GM18867 (cell line): ENCODE results near the gene PHYKPL.
"Not testable (repeated sequence)": the region's sequence is repeated elsewhere in the genome, so short reads cannot be mapped to it uniquely, and the experiment has no call there.

Experiments
- ATAC-seq: cut with Tn5 transposase; IDR thresholded peaks from one replicate; pipeline ENCODE4 v1.9.1; 2021; ENCODE audit warnings: mild to moderate bottlenecking, moderate library complexity; ENCODE audit not compliant: unreplicated experiment

PHYKPL gene

DNA sequence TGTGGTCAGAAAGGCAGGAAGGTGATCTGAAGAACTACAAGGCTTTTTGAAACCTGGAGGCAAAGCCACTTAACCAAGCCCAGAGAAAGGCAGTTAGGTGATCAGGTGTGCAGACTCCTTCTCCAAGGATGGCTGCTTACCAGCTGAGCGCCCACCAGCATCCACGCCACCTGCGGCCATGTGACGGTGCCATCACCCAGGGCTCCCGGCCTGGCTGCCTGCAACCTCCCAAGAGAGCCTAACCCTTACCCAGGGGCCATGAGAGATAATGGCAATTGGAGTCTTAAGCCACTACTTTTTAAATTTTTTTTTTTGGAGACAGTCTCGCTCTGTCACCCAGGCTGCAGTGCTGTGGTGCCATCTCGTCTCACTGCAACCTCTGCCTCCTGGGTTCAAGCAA, 33.1 kb upstream of the PHYKPL start:
- no peak for ATAC-seq

DNA sequence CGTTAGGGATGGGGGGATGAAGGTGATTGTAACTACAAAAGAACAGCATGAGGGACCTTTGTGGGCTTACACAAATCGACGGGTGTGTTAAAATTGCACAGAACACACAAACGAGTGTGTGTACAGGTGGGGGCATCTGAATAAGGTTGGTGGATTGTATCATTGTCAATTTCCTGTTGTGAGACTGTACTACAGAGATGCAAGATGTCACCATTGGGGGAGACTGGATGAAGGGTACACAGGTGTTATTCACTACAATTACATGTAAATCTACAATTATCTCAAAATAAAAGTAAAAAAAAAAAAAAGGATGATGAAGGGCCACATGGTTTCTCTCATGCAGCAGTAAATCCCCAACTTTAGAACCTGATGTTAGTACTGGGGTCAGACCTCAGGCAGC, 31.4 kb upstream of the PHYKPL start:
- ATAC-seq, result no peak

DNA sequence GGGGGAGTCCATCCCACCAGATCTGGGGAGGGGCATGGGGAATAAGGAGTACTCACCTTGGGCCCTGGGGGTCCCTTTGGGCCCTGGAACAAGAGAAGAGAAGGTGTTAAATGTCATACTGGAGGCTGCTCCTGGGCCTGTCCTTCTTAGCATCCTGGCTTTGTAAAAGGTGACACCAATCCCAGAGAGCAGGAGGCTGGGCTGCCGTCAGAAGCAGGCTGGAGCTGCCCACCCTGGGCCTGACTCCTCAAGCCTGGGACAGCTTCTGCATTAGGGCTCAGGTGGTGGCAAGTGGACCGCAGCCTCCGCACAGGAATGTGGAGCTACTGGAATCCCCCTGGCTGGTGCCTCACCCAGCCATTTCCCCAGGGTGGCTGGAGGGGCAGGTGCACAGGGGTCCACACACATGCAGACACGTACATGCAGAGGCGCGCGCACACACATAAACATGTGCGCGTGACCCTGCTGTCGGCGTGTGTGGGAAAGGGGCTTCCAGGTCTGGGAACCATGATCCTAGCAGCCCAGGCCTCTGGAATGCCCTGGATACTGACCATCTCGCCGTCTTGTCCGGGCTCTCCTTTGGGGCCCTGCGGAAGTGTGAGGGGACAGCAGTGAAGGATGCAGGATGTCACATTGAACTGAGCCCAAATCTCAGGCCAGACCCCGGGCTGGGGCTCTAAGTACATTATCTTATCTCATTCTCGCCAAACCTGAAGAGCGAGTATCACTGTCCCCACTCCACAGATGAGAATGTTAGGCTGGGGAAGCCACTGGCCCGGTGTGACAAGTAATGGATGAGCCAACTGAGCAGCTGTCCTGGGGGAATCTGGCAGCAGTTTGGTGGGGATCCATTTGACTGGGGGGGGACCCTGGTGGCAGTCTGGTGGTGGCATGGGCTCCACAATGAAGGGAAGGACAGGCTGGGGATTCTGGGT, 29.3 kb upstream of the PHYKPL start:
- no peak for ATAC-seq

DNA sequence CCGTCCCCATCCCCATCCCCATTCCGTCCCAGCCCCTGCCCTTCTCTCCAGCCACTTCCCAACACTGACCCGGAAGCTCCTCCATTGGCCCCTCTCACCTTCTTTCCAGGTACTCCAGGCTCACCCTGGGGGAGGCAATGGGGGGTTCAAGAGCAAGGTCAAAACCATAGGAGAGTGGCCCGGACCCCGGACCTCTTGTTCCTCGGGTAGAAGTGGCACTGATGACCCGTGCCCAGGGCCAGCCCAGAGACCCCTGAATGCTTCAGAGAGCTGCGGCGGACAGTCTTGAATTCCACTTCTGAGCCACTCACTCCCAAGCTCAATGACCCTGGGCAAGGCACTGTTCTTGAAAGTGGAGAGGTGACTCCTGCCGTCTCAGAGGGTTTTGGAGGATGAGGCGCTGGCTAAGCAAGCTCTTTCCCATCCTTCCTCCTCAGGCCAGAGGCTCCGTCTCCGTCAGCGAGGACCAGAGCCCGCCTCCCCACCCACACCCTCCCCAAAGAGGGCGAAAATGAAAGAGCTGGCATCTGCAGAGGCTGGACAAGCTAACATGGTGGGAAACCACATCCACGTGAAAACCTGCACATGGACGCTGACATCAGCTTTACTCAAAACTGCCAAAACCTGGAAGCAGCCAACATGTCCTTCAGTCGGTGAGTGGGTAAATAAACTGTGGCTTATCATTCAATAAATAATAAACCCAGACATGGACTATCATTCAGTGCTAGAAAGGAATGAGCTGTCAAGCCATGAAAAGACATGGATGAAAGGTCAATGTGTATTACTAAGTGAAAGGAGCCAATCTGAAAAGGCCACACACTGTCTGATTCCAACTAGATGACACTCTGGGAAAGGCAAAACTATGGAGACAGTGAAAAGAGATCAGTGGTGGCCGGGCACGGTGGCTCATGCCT, 27.3 kb upstream of the PHYKPL start:
- ATAC-seq, result no peak

DNA sequence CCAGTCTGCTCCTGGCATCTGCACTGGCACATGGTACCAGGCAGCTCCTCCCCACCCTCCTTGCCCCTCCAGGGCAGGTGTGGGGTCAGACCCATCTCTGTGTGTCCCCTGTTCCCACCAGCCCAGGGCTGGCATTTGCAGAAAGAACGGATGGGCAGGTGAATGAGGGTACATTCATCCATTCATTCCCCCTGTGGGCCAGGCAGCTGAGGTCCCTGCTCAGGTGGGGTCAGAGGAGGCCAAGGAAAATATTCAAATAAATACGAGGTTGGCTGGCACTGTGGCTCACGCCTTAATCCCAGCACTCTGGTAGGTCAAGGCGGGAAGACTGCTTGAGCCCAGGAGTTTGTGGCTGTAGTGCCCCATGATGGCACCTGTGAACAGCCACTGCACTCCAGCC, 25.0 kb upstream of the PHYKPL start:
- ATAC-seq, result no peak

DNA sequence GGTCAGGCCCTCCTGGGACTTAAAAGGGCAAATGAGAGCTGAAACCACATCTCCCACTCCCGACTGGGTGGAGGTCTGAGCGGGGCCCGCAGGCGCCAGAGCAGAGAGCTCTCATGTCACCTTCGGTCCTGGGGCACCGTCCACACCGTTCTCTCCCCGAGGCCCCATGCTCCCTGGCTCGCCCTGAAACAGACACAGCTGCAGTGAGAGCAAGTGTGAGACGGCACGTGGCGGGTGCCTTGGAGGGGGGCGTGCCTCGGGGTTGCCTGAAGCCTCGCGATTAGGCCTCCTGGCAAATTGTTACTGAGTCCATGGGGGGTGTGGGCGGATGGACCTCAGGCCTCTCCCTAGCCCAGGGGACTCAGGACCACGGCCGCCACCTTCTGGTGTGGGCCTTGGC, 24.1 kb upstream of the PHYKPL start:
- ATAC-seq, result no peak

DNA sequence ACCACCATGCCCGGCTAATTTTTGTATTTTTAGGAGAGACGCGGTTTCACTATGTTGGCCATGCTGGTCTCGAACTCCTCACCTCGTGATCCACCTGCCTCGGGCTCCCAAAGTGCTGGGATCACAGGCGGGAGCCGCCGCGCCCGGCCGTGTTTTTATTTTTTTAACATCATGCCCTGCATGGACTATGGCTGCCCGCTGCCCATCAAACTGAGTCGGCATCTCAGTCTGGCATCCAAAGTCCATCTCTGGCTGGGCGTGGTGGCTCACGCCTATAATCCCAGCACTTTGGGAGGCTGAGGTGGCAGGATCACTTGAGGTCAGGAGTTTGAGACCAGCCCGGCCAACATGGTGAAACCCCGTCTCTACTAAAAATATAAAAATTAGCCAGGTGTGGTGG, 21.0 kb upstream of the PHYKPL start:
- ATAC-seq, result not testable (repeated sequence)

DNA sequence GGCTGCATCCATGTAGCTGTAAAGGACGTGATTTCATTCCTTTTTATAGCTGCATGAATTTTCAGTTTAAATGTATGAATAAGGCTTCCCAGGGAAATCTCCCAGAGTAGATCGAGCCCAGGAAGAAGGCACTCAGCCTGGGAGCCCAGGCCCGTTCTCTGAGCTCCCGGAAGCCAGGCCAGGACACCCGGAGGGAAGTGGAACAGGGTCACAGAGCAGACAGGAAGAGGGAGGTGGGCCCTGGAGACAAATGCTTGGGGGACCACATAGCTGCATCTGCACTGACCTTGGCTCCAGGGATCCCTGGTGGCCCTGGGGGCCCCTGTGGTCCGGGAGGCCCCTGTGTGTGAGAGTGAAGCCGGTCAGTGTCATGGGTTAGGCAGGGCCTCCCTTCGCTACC, 19.7 kb upstream of the PHYKPL start:
- ATAC-seq, result no peak

DNA sequence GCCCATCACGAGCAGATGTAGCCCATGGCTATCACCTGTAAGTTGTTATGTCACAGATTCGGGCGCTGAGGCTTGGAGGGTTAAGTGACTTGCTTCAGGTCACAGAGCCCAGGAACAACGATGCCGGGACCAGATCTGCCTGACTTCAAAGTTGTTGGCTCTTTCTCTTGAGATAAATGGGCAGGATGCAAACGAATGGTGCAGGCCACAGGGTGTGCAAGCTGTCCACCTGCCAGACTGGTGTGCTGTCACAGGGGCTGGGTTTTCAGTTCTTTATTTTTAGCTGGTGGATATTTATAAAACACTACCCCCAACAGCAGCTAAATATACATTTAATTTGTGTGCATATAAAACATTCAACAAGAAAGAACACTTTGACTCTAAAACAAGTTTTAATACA, 17.7 kb upstream of the PHYKPL start:
- ATAC-seq, result no peak

DNA sequence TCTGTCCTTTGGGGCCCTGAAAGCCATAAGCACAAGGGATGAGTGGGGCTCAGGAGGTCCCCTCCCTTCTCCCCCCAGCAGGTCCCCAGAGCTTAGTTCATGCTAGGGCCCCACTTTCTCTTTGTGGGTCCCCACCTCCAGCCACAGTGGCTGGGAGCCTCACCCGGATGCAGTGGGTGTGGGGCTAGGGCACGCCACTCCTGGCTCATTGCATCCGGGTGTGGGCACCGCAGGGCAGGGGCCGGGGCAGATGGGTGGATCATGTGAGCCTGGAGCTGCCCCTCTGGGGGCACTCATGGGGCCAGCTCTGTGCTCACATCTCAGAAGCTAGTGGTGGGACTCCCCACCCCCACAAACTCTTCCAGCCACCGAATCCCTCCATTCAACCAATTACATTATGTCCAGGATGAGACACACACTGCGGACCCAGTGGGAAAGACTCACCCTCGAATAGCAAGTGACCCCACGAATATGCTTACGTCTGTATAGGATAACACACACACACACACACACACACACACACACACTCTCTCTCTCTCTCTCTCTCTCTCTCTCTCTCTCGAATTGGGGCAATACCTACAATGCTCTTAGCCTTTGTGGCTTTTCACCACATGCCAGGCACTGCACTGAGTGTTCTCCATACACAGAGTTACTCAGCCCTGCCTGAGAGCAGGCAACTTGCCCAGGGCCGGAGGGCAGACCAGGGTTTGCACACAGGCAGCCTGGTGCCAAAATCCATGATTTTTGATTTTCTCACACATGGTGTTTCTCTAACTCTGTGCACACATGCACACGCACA, 16.8 kb upstream of the PHYKPL start:
- no peak for ATAC-seq

DNA sequence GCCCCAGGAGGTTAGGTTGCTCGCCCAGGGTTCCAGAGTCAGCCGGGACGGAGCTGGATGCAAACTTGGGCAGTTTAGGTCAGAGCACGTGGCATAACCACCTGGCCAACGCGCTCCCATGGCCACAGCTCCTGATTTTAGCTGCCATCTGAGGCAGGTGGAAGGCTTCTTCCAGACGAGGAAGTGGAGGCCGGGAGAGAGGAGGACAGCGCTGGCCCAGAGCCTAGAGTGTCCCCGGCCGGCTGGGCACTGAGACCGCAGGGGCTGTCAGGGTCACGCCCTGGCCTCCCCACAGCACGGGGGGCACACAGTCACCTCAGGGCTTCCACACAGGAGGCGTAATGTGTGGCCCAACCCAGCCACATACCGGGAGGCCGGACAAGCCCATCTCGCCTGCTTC, 16.1 kb upstream of the PHYKPL start:
- ATAC-seq, result no peak

DNA sequence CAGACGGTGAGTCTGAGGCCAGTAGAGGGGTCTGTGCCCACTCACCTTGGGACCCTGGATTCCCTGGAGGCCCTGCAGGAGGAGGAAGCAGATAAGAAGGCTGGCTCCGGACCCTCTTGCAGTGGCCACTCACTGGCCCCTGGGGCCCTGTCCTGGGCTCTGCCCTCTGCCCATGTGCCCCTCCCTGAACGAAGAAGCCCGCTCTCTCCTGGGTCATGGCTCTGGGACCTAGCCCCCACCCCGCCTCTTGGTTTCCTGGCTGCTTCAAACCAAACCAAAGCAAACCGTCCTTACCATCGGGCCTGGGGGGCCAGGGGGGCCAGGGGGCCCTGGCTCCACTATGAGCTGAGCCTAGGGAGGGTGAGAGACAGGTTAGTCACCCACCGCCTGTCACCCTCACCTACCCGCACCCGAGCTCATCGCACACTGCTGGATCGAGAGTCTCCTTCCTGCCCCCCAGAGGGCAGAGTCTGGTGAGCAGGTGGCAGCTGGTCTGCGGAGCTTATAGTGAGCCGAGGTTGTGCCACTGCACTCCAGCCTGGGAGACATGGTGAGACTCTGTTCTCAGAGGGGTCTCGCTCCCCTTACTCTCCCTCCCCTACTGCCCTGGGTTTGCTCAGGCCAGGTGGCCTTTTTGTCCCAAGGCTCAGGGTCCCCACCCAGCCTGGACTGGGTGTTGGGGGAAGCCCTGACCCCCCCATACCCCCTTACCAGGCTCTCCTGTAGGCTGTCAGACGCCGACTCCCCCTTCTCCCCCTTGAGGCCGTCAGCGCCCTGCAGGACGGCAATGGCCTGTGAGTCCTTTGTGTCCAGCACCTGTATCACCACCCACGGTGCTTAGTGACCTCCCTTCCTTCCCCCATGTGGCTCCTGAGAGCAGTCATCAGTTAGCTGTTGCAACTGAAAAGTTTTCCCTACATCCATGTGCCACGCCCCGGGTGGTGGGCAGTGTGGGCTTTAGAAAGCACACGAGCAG, 15.2 kb upstream of the PHYKPL start:
- ATAC-seq, result no peak

DNA sequence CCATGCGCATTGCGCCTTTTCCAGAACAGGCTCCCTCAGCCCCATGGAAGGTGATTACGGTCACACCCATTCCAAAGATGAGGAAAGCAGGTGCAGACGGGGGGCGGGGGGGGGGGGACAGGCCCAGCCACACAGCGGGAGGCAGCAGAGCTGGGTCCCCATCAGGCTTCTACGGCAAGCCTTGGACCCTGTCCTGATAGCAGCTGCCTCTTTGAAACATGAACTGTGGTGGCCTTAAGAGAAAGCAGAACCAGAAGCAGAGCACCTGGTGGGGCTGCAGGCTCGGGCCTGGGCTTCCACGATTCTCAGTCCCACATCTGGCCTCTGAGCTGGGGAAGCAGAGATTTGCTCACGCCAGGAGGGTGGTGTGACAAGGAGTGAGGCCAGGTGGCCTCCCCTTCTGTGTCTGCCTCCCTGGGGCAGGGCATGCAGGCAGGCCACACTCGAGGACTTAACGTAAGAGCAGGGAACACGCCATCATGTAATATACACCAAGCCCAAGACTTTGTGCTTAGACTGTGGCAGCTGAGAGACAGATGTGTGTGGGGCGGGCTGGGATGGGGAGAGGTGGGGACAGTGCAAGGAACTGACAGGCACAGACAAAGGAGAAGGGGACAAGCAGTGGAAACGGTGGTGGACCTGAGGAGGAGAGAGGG, 14.2 kb upstream of the PHYKPL start:
- ATAC-seq, result no peak

DNA sequence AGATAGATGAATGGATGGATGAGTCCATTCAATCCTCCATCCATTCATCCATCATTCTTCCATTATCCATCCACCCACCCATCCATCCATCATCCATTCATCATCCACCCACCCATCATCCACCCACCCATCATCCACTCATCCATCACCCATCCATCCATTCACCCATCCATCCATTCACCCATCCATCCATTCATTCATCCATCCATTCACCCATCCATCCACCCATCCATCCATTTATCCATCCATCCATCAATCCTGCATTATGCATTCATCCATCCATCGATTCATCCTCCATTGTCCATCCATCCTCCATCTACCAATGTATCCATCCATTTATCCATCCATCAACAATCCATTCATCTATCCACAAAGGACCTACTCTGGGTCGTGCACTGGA, 12.8 kb upstream of the PHYKPL start:
- no peak for ATAC-seq

DNA sequence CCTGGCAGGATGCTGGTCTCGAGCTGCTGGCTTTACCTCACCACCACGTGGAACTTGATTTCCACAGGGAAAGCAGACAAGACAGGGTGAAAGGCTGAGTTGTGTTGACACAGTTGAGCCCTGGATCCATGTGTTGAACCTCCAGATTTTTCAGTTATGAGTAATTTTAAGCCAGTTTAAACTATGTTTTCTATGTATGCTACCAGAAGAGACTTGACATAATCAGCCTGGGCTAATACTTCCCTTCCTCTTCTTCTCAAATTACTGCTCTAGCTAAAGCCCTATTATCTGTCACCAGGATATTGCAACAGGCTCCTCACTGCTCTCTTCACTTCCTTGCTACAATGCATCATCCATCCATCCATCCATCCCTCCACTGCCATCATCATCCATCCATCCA, 12.0 kb upstream of the PHYKPL start:
- ATAC-seq, result no peak

DNA sequence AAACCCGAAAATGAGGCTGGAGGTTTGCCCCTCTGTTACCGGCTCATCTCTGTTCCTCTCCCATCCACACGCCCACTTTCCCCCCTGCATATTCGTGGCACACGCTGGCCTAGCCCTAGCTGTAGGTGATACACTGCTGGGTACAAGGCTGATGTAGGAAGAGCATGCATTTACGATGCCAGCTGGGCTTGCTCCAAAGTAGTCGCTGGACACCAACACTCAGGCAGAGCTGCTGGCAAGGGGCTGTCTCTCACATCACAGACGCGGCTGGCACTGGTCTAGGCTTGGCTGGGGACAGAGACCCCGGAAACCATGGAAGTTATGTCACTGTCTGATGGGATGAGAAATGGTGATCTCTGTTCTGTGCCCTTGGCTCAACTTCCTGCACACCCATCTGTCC, 9.8 kb upstream of the PHYKPL start:
- ATAC-seq, result no peak

DNA sequence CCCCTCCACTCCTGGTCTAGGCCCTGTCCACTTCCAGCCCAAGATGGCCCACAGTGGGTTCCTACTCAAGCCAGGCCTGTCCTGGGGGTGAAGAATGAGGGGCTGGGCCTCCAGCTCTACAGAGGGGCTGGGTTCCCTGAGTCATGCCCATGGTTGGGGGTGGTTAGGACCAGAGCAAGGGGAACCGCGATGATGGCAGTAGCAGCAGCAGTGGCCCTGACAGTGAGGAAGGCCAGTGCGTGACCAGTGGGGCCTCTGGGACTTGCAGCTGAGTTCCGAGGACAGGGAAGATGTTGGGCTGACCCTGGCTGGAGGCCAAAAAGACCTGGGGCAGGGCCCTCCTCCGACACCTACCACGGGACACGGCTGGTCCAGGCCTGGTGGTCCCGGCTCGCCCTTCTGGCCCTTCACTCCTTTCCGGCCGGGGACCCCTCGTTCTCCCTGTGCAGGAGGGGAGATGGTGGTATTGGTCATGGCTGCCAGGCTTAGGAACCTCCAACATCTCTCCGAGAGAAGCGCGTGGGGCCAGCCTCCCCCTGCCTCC, 9.2 kb upstream of the PHYKPL start:
- ATAC-seq, result no peak

DNA sequence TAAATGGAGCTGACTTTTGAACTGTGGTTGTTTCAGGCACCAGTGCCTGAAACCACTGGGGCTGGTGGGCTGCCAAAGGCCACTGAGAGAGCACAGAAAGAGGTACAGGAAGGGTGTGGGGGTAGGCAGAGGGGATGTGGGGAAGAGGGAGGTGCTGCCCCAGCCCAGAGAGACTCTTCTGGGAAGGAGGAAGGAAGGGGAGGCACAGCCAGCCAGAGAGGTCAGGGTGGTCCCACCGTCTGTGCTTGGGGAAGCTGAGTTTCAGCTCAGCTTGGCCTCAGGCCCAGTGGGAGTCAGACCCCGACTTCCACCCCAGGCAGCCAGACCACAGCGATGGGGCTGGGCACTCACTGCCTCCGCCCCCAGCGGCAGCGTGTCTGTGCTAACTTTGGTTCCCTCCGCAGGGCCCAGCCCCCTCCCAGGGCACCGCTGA, 8.6 kb upstream of the PHYKPL start:
- no peak for ATAC-seq

DNA sequence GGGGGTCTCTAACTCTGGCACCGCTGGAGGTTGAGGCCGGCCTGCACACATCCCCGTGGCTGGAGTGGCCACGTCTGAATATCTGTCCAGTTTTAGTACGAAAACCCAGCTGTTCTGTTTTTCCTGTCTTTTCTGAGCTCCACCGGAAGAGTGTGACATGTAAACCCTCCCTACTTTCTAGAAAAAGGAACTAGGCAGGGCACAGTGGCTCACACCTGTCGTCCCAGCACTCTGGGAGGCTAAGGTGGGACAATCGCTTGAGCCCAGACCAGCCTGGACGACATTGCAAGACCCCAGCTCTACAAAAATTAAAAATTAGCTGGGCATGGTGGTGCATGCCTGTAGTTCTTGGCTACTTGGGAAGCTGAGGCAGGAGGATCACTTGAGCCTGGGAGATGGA, 8.2 kb upstream of the PHYKPL start:
- ATAC-seq, result no peak
